B cell (primary cell): Measurements from ENCODE around the gene FZD2. TPM values are rescaled to one million over a fixed set of nuclear protein-coding genes. Genes with fewer than 3 reads are reported as not detected.

Experiments used
- ATAC-seq: fragments of 200-7000 bp; cut with Tn5 transposase; one replicate; pipeline ENCODE4 v1.10.0; 2021; ENCODE audit warnings: low read depth, mild to moderate bottlenecking, moderate number of reproducible peaks, moderate library complexity
- CTCF ChIA-PET: fragments of 350-600 bp; sonication (Branson Sonifier 250); formaldehyde crosslinking; loops from one replicate; lab custom pipeline; 2021; ENCODE audit warnings: antibody characterized with exemption, inconsistent platforms; lab: Charles Lee
- POLR2A ChIA-PET: fragments of 350-600 bp; sonication (Branson Sonifier 250); formaldehyde crosslinking; loops from one replicate; lab custom pipeline; 2021; ENCODE audit warnings: antibody characterized with exemption; lab: Charles Lee
- DNase-seq: peaks from one replicate; pipeline ENCODE4 v3.0.0; 2013
- H2AFZ ChIP-seq: 2 replicates; pipeline ENCODE4 v1.6.1; 2012; ENCODE audit warnings: mild to moderate bottlenecking, low read depth, low read length; ENCODE audit not compliant: insufficient read depth, poor library complexity, severe bottlenecking
- H3K27ac ChIP-seq, 2 donors: 1 replicate in 1 of 2; 2 replicates in 1 of 2; pipeline ENCODE4 v1.5.1; 2012 to 2013; ENCODE audit warnings: low read length in 2 of 2, mild to moderate bottlenecking in 2 of 2, moderate library complexity in 1 of 2
- H3K27me3 ChIP-seq, 4 experiments: fragments of 200-600 bp in 1 of 4; sonication (generic) in 1 of 4; replicated peaks in 1 of 4; 1 replicate in 2 of 4; 2 replicates in 2 of 4; pipeline versions ENCODE4 v1.6.1 to v1.7.0; 2013 to 2016; ENCODE audit warnings: low read length in 3 of 4, mild to moderate bottlenecking in 2 of 4, mixed read lengths in 1 of 4, moderate library complexity in 1 of 4; ENCODE audit not compliant: insufficient read depth in 4 of 4, control insufficient read depth in 3 of 4; ENCODE audit errors: control extremely low read depth in 1 of 4
- H3K36me3 ChIP-seq, 2 experiments: replicated peaks in 1 of 2; 1 replicate in 1 of 2; 2 replicates in 1 of 2; pipeline versions ENCODE4 v1.6.1 to v1.7.1; 2013; ENCODE audit warnings: low read length in 1 of 2; ENCODE audit not compliant: insufficient read depth in 2 of 2, control insufficient read depth in 1 of 2; ENCODE audit errors: control extremely low read depth in 1 of 2, extremely low read depth in 1 of 2
- H3K4me1 ChIP-seq, 2 donors: fragments of 200-600 bp in 1 of 2; sonication (generic) in 1 of 2; 1 replicate in 1 of 2; 2 replicates in 1 of 2; pipeline versions ENCODE4 v1.5.1 to v1.6.1; 2013 to 2017; ENCODE audit warnings: low read length in 2 of 2; ENCODE audit not compliant: control insufficient read depth in 2 of 2, insufficient read depth in 2 of 2
- H3K4me2 ChIP-seq: replicated peaks from 2 replicates; pipeline ENCODE3; 2012; ENCODE audit warnings: mild to moderate bottlenecking, low read depth, low read length; ENCODE audit not compliant: poor library complexity, severe bottlenecking
- H3K4me3 ChIP-seq, 5 experiments: fragments of 200-600 bp in 1 of 5; sonication (generic) in 1 of 5; 1 replicate in 3 of 5; 2 replicates in 2 of 5; pipeline versions ENCODE4 v1.5.1 to v1.7.0; 2011 to 2016; ENCODE audit warnings: low read length in 4 of 5, mild to moderate bottlenecking in 4 of 5, low read depth in 2 of 5, control low read depth in 1 of 5, moderate library complexity in 1 of 5; ENCODE audit not compliant: insufficient read depth in 1 of 5; ENCODE audit errors: control extremely low read depth in 1 of 5, extremely low read depth in 1 of 5
- H3K79me2 ChIP-seq: fragments of 200-600 bp; sonication (generic); one replicate; pipeline ENCODE4 v1.6.0; 2016; ENCODE audit warnings: low read length; ENCODE audit not compliant: control insufficient read depth, insufficient read depth
- H3K9ac ChIP-seq: fragments of 200-600 bp; sonication (generic); 2 replicates; pipeline ENCODE4 v1.6.1; 2017; ENCODE audit warnings: mild to moderate bottlenecking, low read length, moderate library complexity
- H3K9me3 ChIP-seq, 3 donors: one replicate each; pipeline versions ENCODE4 v1.6.1 to v1.7.1; 2013; ENCODE audit warnings: low read length in 2 of 3; ENCODE audit not compliant: control insufficient read depth in 2 of 3, insufficient read depth in 1 of 3; ENCODE audit errors: control extremely low read depth in 1 of 3
- H4K20me1 ChIP-seq: 2 replicates; pipeline ENCODE4 v1.6.0; 2012; ENCODE audit warnings: mild to moderate bottlenecking, low read length; ENCODE audit not compliant: insufficient read depth, control insufficient read depth, poor library complexity, severe bottlenecking
- H3K27ac Mint-ChIP-seq: one replicate; pipeline ENCODE4 v1.8.0; 2021; ENCODE audit warnings: mixed read lengths
- H3K27me3 Mint-ChIP-seq: one replicate; pipeline ENCODE4 v1.8.0; 2021; ENCODE audit warnings: mixed read lengths
- H3K4me1 Mint-ChIP-seq: one replicate; pipeline ENCODE4 v1.8.0; 2021; ENCODE audit warnings: mixed read lengths
- H3K4me3 Mint-ChIP-seq: one replicate; pipeline ENCODE4 v1.8.0; 2021; ENCODE audit warnings: mixed read lengths
- H3K9me3 Mint-ChIP-seq: one replicate; pipeline ENCODE4 v1.8.0; 2022; ENCODE audit warnings: mixed read lengths; ENCODE audit not compliant: insufficient read depth
- EZH2 ChIP-seq: IDR thresholded peaks from 2 replicates; pipeline ENCODE4 v1.6.1; 2012; ENCODE audit warnings: borderline replicate concordance, low read depth, mild to moderate bottlenecking, moderate library complexity, low read length; ENCODE audit not compliant: insufficient read depth, poor library complexity, severe bottlenecking
- WGBS: methylation state at CpG from one replicate; pipeline ENCODE4 v1.1.5; 2013; ENCODE audit warnings: missing lambda C conversion rate; ENCODE audit not compliant: insufficient coverage; 5-methylcytosine and 5-hydroxymethylcytosine counted together
- intact Hi-C: fragments of 100-400 bp; cut with micrococcal nuclease; formaldehyde crosslinking; loops from one replicate; pipeline ENCODE4 v1.10.0; 2022
- polyA plus RNA-seq: library from polyadenylated mRNA; depleted of rRNA; stranded (reverse); fragments of >200 nt; gene quantifications from 2 replicates; pipeline ENCODE4 v1.2.3, GENCODE V29; 2012
- total RNA-seq, 2 donors: library from RNA; stranded (reverse); fragments of 120-200 nt in 1 of 2; gene quantifications; 1 replicate in 1 of 2; 2 replicates in 1 of 2; pipeline versions ENCODE4 v1.2.3 to v1.2.4, GENCODE V29; 2013 to 2022
- TF ChIP-seq, protein P1 (sequence below): fragments of 200-600 bp; IDR thresholded peaks from one replicate; pipeline ENCODE4 v1.8.0; 2022; ENCODE audit warnings: antibody characterized with exemption, mild to moderate bottlenecking

Gene FZD2
- total and polyA plus RNA-seq, 2 donors (not counting 1 experiment from before 2014, with no cell fraction given) = 1.6 to 2.5 TPM

DNA sequence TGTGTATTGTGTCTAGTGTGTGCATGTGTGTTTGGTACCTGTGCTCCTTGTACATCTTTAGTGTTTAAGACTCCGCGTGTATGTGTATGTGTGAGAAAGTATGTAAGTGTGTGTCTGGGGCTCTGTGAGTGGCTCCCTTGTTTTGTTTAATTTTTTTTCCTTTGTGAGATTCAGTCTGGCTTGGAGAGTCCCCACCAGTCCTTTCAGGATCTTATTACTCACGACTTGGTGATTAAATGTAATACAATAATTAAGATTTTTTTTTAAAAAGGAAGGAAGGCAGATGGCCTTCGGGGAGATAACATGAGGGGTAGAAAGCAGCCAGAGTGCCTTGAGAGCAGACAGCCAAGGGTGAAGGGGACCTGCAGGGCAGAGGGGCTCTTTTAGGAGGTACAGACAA lies 33.9 kb downstream of the FZD2 start:
- H3K9me3 ChIP-seq = no peaks in the 10 kb centered on the region
- no peaks in the 10 kb centered on the region for H3K36me3 ChIP-seq
- no peaks in the 10 kb centered on the region for H3K9me3 Mint-ChIP-seq
- no peak overlapping the region for H3K27ac Mint-ChIP-seq
- H4K20me1 ChIP-seq = no peaks in the 10 kb centered on the region
- no peak overlapping the region for H3K4me3 ChIP-seq
- POLR2A ChIA-PET = no interaction called here
- H3K9ac ChIP-seq = no peak overlapping the region
- H3K79me2 ChIP-seq = no peaks in the 10 kb centered on the region
- ATAC-seq (no peak), DNase-seq (no peak)
- peaks cover 0 to 3% (median 1%) of the 10 kb centered on the region in 4 experiments for H3K27me3 ChIP-seq
- no peak overlapping the region for H3K4me2 ChIP-seq
- H3K27me3 Mint-ChIP-seq = peaks cover 18% of the 10 kb centered on the region
- CTCF ChIA-PET = no interaction called here
- no peak for TF ChIP-seq EZH2
- TF ChIP-seq, protein P1, sequence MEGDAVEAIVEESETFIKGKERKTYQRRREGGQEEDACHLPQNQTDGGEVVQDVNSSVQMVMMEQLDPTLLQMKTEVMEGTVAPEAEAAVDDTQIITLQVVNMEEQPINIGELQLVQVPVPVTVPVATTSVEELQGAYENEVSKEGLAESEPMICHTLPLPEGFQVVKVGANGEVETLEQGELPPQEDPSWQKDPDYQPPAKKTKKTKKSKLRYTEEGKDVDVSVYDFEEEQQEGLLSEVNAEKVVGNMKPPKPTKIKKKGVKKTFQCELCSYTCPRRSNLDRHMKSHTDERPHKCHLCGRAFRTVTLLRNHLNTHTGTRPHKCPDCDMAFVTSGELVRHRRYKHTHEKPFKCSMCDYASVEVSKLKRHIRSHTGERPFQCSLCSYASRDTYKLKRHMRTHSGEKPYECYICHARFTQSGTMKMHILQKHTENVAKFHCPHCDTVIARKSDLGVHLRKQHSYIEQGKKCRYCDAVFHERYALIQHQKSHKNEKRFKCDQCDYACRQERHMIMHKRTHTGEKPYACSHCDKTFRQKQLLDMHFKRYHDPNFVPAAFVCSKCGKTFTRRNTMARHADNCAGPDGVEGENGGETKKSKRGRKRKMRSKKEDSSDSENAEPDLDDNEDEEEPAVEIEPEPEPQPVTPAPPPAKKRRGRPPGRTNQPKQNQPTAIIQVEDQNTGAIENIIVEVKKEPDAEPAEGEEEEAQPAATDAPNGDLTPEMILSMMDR = no peak
- no peak overlapping the region for H3K27ac ChIP-seq
- 93% methylated on average over 3 of the region's 4 CpGs for WGBS
- H3K4me1 Mint-ChIP-seq = no peaks in the 10 kb centered on the region
- H3K4me1 ChIP-seq = no peaks in the 10 kb centered on the region
- H3K4me3 Mint-ChIP-seq = no peak overlapping the region
- H2AFZ ChIP-seq = no peak overlapping the region
- intact Hi-C loops = no loop called here

DNA sequence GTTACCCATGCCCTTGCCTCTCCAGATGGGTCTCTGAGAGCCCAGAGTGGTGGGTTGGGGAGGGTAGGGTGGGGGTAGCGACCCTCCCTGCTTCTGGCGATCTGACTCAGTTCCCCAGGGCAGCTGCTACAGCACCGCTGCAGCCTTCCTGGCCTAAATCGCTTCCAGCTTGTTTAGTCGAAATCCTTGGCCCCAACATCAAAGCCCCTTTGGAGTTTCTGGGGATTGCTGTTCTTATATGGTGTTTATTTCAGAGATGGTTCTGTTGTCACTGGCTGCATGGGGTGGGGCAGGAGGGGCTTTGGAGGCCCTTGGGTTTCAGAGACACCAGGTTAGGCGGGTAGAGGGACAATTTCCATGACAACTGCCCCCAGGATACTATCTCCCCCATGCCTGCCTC lies 35.9 kb downstream of the FZD2 start:
- no peak for DNase-seq
- intact Hi-C loops = no loop called here
- no peak for ATAC-seq
- no peaks in the 10 kb centered on the region for H3K79me2 ChIP-seq
- no peak overlapping the region for H3K27ac ChIP-seq
- no peaks in the 10 kb centered on the region for H3K9me3 ChIP-seq
- no peak overlapping the region for H3K4me3 ChIP-seq
- Mint-ChIP-seq H3K27ac (no peak overlapping the region), H3K4me3 (no peak overlapping the region), H3K4me1 (no peaks in the 10 kb centered on the region), H3K27me3 (peaks cover 25% of the 10 kb centered on the region), H3K9me3 (no peaks in the 10 kb centered on the region)
- WGBS = 66% methylated on average over 3 of the region's 6 CpGs
- H3K27me3 ChIP-seq = peaks cover 0 to 3% (median 1%) of the 10 kb centered on the region in 4 experiments
- H3K9ac ChIP-seq = no peak overlapping the region
- H4K20me1 ChIP-seq = no peaks in the 10 kb centered on the region
- no peaks in the 10 kb centered on the region for H3K4me1 ChIP-seq
- no peak overlapping the region for H3K4me2 ChIP-seq
- TF ChIP-seq, protein P1 = no peak
- no peak for TF ChIP-seq EZH2
- no peaks in the 10 kb centered on the region for H3K36me3 ChIP-seq
- no peak overlapping the region for H2AFZ ChIP-seq
- ChIA-PET POLR2A (no interaction called here), CTCF (no interaction called here)
